ENCODE data around the gene PPP4C. TPM values are rescaled to one million over a fixed set of nuclear protein-coding genes. Genes with fewer than 3 reads are reported as not detected.

Gene PPP4C
- total and polyA plus RNA-seq, 2 of the 8 experiments (the other 6 are each of a cell fraction or from before 2014, with no cell fraction given) = 148 to 298 TPM

- peak within 1 kb of the TSS; percentile 95 for H4K91ac ChIP-seq (replicated peaks; ENCODE audit: insufficient read length, low read length)
- H3K23ac ChIP-seq (ENCODE audit: insufficient read length) = no peak within 1 kb of the TSS
- H3K36me3 ChIP-seq (ENCODE audit: control insufficient read depth in 2 of 4, insufficient read depth in 4 of 4, low read length in 3 of 4) = no peaks in the 10 kb centered on the region
- peak within 1 kb of the TSS; percentile 99 for H3K4ac ChIP-seq (replicated peaks; ENCODE audit: insufficient read length, low read depth, low read length)
- FAIRE-seq (no peak), DNase-seq (ENCODE audit: low read depth in 1 of 2, low spot score in 2 of 2) (peak; percentile 73 to 97)
- H3K79me2 ChIP-seq (ENCODE audit: control insufficient read depth in 1 of 2, insufficient read depth in 2 of 2, low read length in 2 of 2) = peaks cover 0 to 6% of the 10 kb centered on the region in 2 experiments; a peak in 1 of 4 replicates
- H3K4me3 ChIP-seq (ENCODE audit: extremely low read depth in 1 of 4, insufficient read depth in 2 of 4, low read depth in 3 of 4, low read length in 4 of 4) = peak within 1 kb of the TSS; percentile 55 to 84 (median 66)
- peak within 1 kb of the TSS; percentile 24; the same call in 1 of the 2 replicates for H3K27ac ChIP-seq (ENCODE audit: low read depth, low read length)
- 0 out of 2 replicates have a peak within 1 kb of the TSS, but pooled peaks have one; percentile 14 for H2AK5ac ChIP-seq (ENCODE audit: low read depth, low read length)
- POLR2A ChIA-PET (ENCODE audit: partially characterized antibody) = interaction anchor here (0.6 to 14.0 kb wide), 14 partner anchors 16 to 318 kb away, joined by 3 to 353 read pairs (median 4); partner anchors contain the start of genes ALDOA, GDPD3, KIF22 and PPP4C
- H2BK20ac ChIP-seq (ENCODE audit: low read length) = no peak within 1 kb of the TSS
- H3K4me1 ChIP-seq (replicated peaks in 1 of 4; ENCODE audit: control insufficient read depth in 3 of 4, insufficient read depth in 4 of 4, low read length in 3 of 4) = peaks cover 0 to 16% (median 10%) of the 10 kb centered on the region in 4 experiments; a peak in 6 of 7 replicates
- peaks cover 0 to 2% of the 10 kb centered on the region in 2 experiments for H4K20me1 ChIP-seq (replicated peaks in 1 of 2; ENCODE audit: control insufficient read depth in 1 of 2, insufficient read depth in 2 of 2, low read length in 2 of 2)
- peak within 1 kb of the TSS; percentile 81 for H4K8ac ChIP-seq (ENCODE audit: extremely low read depth, insufficient read depth, low read length)
- 0 out of 2 replicates have a peak within 1 kb of the TSS, but pooled peaks have one; percentile 2 for H2BK15ac ChIP-seq (ENCODE audit: low read length)
- H2AFZ ChIP-seq (ENCODE audit: low read length) = peak within 1 kb of the TSS; percentile 91
- peaks cover 17% of the 10 kb centered on the region; the same call in 1 of the 2 replicates for H3K23me2 ChIP-seq (ENCODE audit: low read depth, low read length)
- H3K9me3 ChIP-seq (ENCODE audit: insufficient read depth in 2 of 2, low read depth in 1 of 2, low read length in 1 of 2) = no peaks in the 10 kb centered on the region
- peak within 1 kb of the TSS; percentile 69 for H2BK120ac ChIP-seq (replicated peaks; ENCODE audit: low read depth, low read length)
- peak within 1 kb of the TSS; percentile 71 to 92 for H3K4me2 ChIP-seq (ENCODE audit: insufficient read depth in 1 of 2, low read depth in 2 of 2, low read length in 2 of 2)
- 2% methylated on average over 76 of the region's 76 CpGs; no CpG with 5 or more reads in 1 of the 2 experiments for WGBS, 2 experiments (ENCODE audit: extremely low coverage in 1 of 2, insufficient coverage in 1 of 2, insufficient read length in 1 of 2, insufficient replicate concordance in 2 of 2, low coverage in 1 of 2, low lambda C conversion rate in 2 of 2, missing lambda C conversion rate in 1 of 2)
- peak within 1 kb of the TSS; percentile 87; the same call in 1 of the 2 replicates for H2BK5ac ChIP-seq (ENCODE audit: low read depth, low read length)
- peaks cover 3% of the 10 kb centered on the region; the same call in 1 of the 2 replicates for H3K79me1 ChIP-seq (ENCODE audit: low read depth, low read length)
- H4K5ac ChIP-seq (ENCODE audit: insufficient read length, low read depth, low read length) = peak within 1 kb of the TSS; percentile 63
- peak within 1 kb of the TSS; percentile 18 to 65 (median 52); a peak in 4 of 7 replicates for H3K9ac ChIP-seq (replicated peaks in 1 of 4; ENCODE audit: extremely low read depth in 1 of 4, low read depth in 3 of 4, low read length in 3 of 4)
- H3K18ac ChIP-seq (ENCODE audit: extremely low read depth, low read length) = peak within 1 kb of the TSS; percentile 85
- peak within 1 kb of the TSS; percentile 64 for H3K56ac ChIP-seq (replicated peaks; ENCODE audit: insufficient read length, low read depth, low read length)
- H3K14ac ChIP-seq (ENCODE audit: insufficient read length) = no peak within 1 kb of the TSS
- 0 out of 7 replicates have a peak, but pooled peaks cover 0 to 3% (median 0%) of the 10 kb centered on the region in 4 experiments for H3K27me3 ChIP-seq (replicated peaks in 1 of 4; ENCODE audit: control insufficient read depth in 3 of 4, extremely low read depth in 1 of 4, insufficient read depth in 3 of 4, low read length in 3 of 4)
- CTCF ChIA-PET (ENCODE audit: partially characterized antibody) = interaction anchor here (0.6 to 7.7 kb wide), 30 partner anchors 11 to 687 kb away, joined by 3 to 90 read pairs (median 4); partner anchors contain the start of genes ALDOA, GDPD3, PPP4C and TLCD3B
- H2BK12ac ChIP-seq (ENCODE audit: low read depth, low read length) = peak within 1 kb of the TSS; percentile 30; the same call in 1 of the 2 replicates
- TF ChIP-seq TCF12 (IDR thresholded peaks at IDR 0.05; ENCODE audit: low read depth, low read length) (no peak), NANOG (IDR thresholded peaks at IDR 0.05; ENCODE audit: insufficient read depth, low read depth, low read length, poor library complexity, severe bottlenecking) (no peak), RFX5 (IDR thresholded peaks at IDR 0.05; ENCODE audit: borderline replicate concordance, low read depth, low read length) (no peak), CBX5 (IDR thresholded peaks at IDR 0.05; ENCODE audit: low read depth, low read length) (no peak), EP300 (IDR thresholded peaks at IDR 0.05; ENCODE audit: borderline replicate concordance in 1 of 2, low read depth in 2 of 2, low read length in 2 of 2) (no peak), TBP (IDR thresholded peaks at IDR 0.05; ENCODE audit: low read depth, low read length) (peak; percentile 68), EGR1 (IDR thresholded peaks at IDR 0.05; ENCODE audit: borderline replicate concordance, low read depth, low read length) (no peak), FOSL1 (IDR thresholded peaks at IDR 0.05; ENCODE audit: insufficient read depth, low read depth, low read length) (no peak), JUN (IDR thresholded peaks at IDR 0.05; ENCODE audit: low read depth, low read length) (no peak), POU5F1 (IDR thresholded peaks at IDR 0.05; ENCODE audit: low read depth, low read length) (no peak)
Observed at GRCh38 chr16:30091474-30092372, 15.9 kb downstream of the PPP4C start, which contains the start of gene TBX6. TSS of gene TBX6 (minus strand) at chr16:30091924. CDS start at chr16:30091193, 731 bp downstream.
